ENCODE measurements around the gene COPZ2.

The COPZ2 gene

GRCh38 chr17:48058393-48059124 lies 21.0 kb upstream of the COPZ2 start:
- no peaks in the 10 kb centered on the region for H3K9me2 ChIP-seq (replicated peaks; ENCODE audit: insufficient read depth, low read length)
- no peaks in the 10 kb centered on the region for H3F3A ChIP-seq (ENCODE audit: insufficient read depth)
- H3K4me2 ChIP-seq (ENCODE audit: low read depth, low read length, poor library complexity, severe bottlenecking): no peak overlapping the region
- TF ChIP-seq, protein P1, sequence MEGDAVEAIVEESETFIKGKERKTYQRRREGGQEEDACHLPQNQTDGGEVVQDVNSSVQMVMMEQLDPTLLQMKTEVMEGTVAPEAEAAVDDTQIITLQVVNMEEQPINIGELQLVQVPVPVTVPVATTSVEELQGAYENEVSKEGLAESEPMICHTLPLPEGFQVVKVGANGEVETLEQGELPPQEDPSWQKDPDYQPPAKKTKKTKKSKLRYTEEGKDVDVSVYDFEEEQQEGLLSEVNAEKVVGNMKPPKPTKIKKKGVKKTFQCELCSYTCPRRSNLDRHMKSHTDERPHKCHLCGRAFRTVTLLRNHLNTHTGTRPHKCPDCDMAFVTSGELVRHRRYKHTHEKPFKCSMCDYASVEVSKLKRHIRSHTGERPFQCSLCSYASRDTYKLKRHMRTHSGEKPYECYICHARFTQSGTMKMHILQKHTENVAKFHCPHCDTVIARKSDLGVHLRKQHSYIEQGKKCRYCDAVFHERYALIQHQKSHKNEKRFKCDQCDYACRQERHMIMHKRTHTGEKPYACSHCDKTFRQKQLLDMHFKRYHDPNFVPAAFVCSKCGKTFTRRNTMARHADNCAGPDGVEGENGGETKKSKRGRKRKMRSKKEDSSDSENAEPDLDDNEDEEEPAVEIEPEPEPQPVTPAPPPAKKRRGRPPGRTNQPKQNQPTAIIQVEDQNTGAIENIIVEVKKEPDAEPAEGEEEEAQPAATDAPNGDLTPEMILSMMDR (IDR thresholded peaks at IDR 0.05; ENCODE audit: insufficient read depth, low read length, poor library complexity, severe bottlenecking): no peak
- TF ChIP-seq EZH2phosphoT487 (conservative IDR thresholded peaks at IDR 0.05; ENCODE audit: low read length): no peak
- H4K20me1 ChIP-seq (ENCODE audit: low read depth, low read length): no peaks in the 10 kb centered on the region
- peaks cover 11% of the 10 kb centered on the region; the same call in 1 of the 2 replicates for H3K36me3 ChIP-seq (ENCODE audit: low read length)
- H3K4me3 ChIP-seq (ENCODE audit: insufficient read depth, low read length, poor library complexity, severe bottlenecking): no peak overlapping the region
- H3K9me3 ChIP-seq (ENCODE audit: insufficient read depth, low read length): no peaks in the 10 kb centered on the region
- H2AFZ ChIP-seq (ENCODE audit: low read depth, low read length, severe bottlenecking): no peak overlapping the region
- no peaks in the 10 kb centered on the region for H3K27me3 ChIP-seq (ENCODE audit: low read length)
- H3K9ac ChIP-seq (ENCODE audit: low read length): no peak overlapping the region
- no peak overlapping the region for H3K27ac ChIP-seq (ENCODE audit: low read depth, low read length)
- peaks cover 26% of the 10 kb centered on the region for H3K79me2 ChIP-seq (ENCODE audit: insufficient read depth, low read length)

DNA sequence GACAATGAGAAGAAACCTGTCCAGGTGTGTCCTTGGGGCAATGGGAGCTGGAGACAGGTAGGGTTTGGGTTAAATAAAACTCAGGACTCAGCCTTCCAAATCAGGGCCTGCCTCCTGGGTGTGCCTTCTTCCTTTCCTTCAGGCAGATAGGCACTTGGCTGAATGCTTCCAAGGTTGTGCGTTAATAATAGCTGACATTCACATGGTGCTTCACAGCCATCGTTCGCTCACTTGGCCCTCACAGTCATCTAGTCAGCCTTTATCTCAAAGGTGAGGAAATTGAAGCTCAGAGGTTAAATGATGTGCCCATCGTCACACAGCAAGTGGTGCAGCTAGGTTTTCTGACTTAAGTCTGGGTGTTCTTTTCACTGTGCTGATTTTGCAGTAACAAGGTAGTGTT lies 20.0 kb upstream of the COPZ2 start:
- Histone ChIP-seq H3K9me3 (ENCODE audit: insufficient read depth, low read length) (no peaks in the 10 kb centered on the region), H3K27ac (ENCODE audit: low read depth, low read length) (no peak overlapping the region), H3K9me2 (replicated peaks; ENCODE audit: insufficient read depth, low read length) (no peaks in the 10 kb centered on the region), H3K4me3 (ENCODE audit: insufficient read depth, low read length, poor library complexity, severe bottlenecking) (no peak overlapping the region), H3K36me3 (ENCODE audit: low read length) (peaks cover 11% of the 10 kb centered on the region; the same call in 1 of the 2 replicates), H2AFZ (ENCODE audit: low read depth, low read length, severe bottlenecking) (no peak overlapping the region), H3K79me2 (ENCODE audit: insufficient read depth, low read length) (peaks cover 35% of the 10 kb centered on the region), H3K4me2 (ENCODE audit: low read depth, low read length, poor library complexity, severe bottlenecking) (no peak overlapping the region), H3F3A (ENCODE audit: insufficient read depth) (no peaks in the 10 kb centered on the region), H3K27me3 (ENCODE audit: low read length) (no peaks in the 10 kb centered on the region), H3K9ac (ENCODE audit: low read length) (no peak overlapping the region), H4K20me1 (ENCODE audit: low read depth, low read length) (no peaks in the 10 kb centered on the region)
- no peak for TF ChIP-seq EZH2phosphoT487 (conservative IDR thresholded peaks at IDR 0.05; ENCODE audit: low read length)
- TF ChIP-seq, protein P1 (IDR thresholded peaks at IDR 0.05; ENCODE audit: insufficient read depth, low read length, poor library complexity, severe bottlenecking): no peak

DNA sequence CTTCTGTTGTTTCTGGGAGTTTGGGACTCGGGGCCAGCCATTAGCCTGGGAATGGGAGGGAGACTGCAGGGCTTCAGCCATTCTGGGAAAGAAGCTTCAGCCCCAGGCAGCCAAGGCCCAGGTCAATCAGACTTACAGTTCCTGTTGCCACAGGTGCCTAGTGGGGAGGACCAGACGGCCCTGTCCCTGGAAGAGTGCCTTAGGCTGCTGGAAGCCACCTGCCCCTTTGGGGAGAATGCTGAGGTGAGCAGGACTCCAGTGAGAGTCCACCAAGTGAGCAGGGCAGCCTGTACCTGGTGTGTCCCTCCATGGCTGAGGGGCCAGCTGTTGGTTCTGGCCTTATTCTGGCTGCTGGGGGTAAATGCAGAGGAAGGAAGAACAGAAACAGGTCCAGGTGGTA lies 19.3 kb upstream of the COPZ2 start:
- Histone ChIP-seq H3K36me3 (ENCODE audit: low read length) (peaks cover 11% of the 10 kb centered on the region; the same call in 1 of the 2 replicates), H3K9me2 (replicated peaks; ENCODE audit: insufficient read depth, low read length) (no peaks in the 10 kb centered on the region), H3K79me2 (ENCODE audit: insufficient read depth, low read length) (peaks cover 38% of the 10 kb centered on the region), H3K27ac (ENCODE audit: low read depth, low read length) (peak overlapping the region; percentile 82), H3K4me2 (ENCODE audit: low read depth, low read length, poor library complexity, severe bottlenecking) (no peak overlapping the region), H4K20me1 (ENCODE audit: low read depth, low read length) (no peaks in the 10 kb centered on the region), H3F3A (ENCODE audit: insufficient read depth) (peaks cover 3% of the 10 kb centered on the region; the same call in 1 of the 2 replicates), H3K4me3 (ENCODE audit: insufficient read depth, low read length, poor library complexity, severe bottlenecking) (no peak overlapping the region), H3K9me3 (ENCODE audit: insufficient read depth, low read length) (no peaks in the 10 kb centered on the region), H2AFZ (ENCODE audit: low read depth, low read length, severe bottlenecking) (no peak overlapping the region), H3K9ac (ENCODE audit: low read length) (no peak overlapping the region), H3K27me3 (ENCODE audit: low read length) (no peaks in the 10 kb centered on the region)
- TF ChIP-seq, protein P1 (IDR thresholded peaks at IDR 0.05; ENCODE audit: insufficient read depth, low read length, poor library complexity, severe bottlenecking): no peak
- TF ChIP-seq EZH2phosphoT487 (conservative IDR thresholded peaks at IDR 0.05; ENCODE audit: low read length): no peak
